G401 (cell line): ENCODE measurements around the gene DIPK2A. TPM values are rescaled to one million over a fixed set of nuclear protein-coding genes. Genes with fewer than 3 reads are reported as not detected.
A peak's percentile ranks its signal among the peaks of the same experiment; 100 is the strongest.

Source experiments
- DNase-seq: peaks from one replicate; pipeline ENCODE4 v3.0.0-alpha.2; 2015; ENCODE audit warnings: low spot score
- in situ Hi-C: cut with HindIII; loops from 2 replicates; pipeline ENCODE4 v1.10.0; 2016; ENCODE audit warnings: low sequenced_read_pairs, mixed read lengths
- total RNA-seq: library from RNA; depleted of rRNA; stranded (reverse); fragments of >200 nt; shearing (Covaris generic); gene quantifications from 2 replicates; pipeline ENCODE4 v1.2.3, GENCODE V29; 2014

DIPK2A gene
- total RNA-seq, 1 experiment from 2014 or later: 0.10 TPM

GRCh38 chr3:143973259-143974021 is 1.8 kb downstream of the DIPK2A start:
- peak; percentile 89 for DNase-seq
- in situ Hi-C loops: no loop called here

- DNase-seq: peak; percentile 39
- in situ Hi-C loops: no loop called here
These were observed 2.9 kb downstream of the DIPK2A start for GRCh38 chr3:143974271-143975238.

GRCh38 chr3:143975554-143976152 is 4.0 kb downstream of the DIPK2A start:
- DNase-seq: peak; percentile 79
- in situ Hi-C loops: no loop called here

GRCh38 chr3:143977341-143978262 is 6.0 kb downstream of the DIPK2A start:
- peak; percentile 54 for DNase-seq
- in situ Hi-C loops: no loop called here

DNA sequence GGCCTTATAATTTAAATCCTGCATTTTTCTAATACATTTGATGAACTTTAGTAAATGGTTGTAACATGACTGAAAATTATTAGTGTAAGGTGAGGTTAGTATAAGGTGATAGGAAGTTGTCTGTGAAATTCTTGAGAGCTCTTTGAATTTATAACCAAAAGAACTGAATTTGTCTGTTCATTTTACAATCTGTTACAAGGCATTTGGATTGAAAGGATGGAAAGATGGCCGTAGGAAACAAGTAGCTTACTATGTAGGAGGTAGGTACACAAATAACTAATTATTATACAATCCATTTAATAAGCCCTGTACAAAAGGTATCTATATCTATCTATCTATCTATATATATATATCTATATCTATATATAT is 6.6 kb downstream of the DIPK2A start:
- in situ Hi-C loops: no loop called here
- DNase-seq: peak; percentile 50

DNA sequence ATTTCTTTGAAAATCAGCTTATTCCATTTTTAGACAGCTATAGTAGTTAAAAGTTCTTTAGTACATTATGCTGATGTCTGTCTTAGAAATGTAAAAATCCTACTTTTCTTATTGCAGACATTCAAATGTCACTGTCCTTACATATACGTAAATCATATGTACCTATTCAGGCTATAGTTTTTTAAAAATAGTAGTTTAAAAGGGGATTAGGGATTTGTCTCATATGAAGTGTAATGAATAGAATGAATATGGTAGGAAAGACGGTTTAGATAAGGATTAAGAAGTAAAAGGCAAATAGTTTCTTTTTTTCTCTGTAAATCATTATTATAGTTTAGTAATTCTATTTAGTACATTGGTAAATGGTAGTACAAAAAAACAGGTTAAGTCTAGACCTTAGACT is 7.4 kb downstream of the DIPK2A start:
- in situ Hi-C loops: no loop called here
- no peak for DNase-seq

- DNase-seq: no peak
- in situ Hi-C loops: no loop called here
These were observed 8.2 kb downstream of the DIPK2A start for GRCh38 chr3:143979813-143980212.

GRCh38 chr3:143988306-143988705 is 16.7 kb downstream of the DIPK2A start:
- DNase-seq: no peak
- in situ Hi-C loops: no loop called here

DNA sequence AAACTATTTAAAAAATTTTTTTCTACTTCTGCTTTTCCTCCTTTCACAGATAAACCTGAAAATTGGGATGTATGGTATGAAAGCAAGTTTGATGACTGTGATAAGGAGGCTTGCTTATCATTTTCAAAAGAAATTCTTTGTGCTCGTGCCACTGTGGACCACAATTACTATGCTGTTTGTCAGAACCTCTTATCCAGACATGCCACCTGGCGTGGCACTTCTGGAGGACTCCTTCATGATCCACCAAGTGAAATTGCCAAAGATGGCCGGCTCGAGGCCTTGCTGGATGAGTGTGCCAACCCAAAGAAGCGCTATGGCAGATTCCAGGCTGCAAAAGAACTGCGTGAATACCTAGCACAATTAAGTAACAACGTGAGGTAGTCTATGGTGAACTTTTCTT is 17.8 kb downstream of the DIPK2A start:
- peak; percentile 27 for DNase-seq
- in situ Hi-C loops: no loop called here

GRCh38 chr3:143991713-143992112 is 20.1 kb downstream of the DIPK2A start:
- no peak for DNase-seq
- in situ Hi-C loops: no loop called here

GRCh38 chr3:143998266-143998665 is 26.6 kb downstream of the DIPK2A start:
- no peak for DNase-seq

GRCh38 chr3:144003051-144003450 is 31.4 kb downstream of the DIPK2A start:
- in situ Hi-C loops: no loop called here
- DNase-seq: no peak

More at GRCh38 chr3:143998266-143998665, 26.6 kb downstream of the DIPK2A start:
- in situ Hi-C loops: no loop called here

- in situ Hi-C loops: no loop called here
- DNase-seq: no peak
These were observed 38.7 kb downstream of the DIPK2A start for GRCh38 chr3:144010371-144010770.

- in situ Hi-C loops: no loop called here
- DNase-seq: no peak
These were observed 39.7 kb downstream of the DIPK2A start for GRCh38 chr3:144011251-144011799.

DNA sequence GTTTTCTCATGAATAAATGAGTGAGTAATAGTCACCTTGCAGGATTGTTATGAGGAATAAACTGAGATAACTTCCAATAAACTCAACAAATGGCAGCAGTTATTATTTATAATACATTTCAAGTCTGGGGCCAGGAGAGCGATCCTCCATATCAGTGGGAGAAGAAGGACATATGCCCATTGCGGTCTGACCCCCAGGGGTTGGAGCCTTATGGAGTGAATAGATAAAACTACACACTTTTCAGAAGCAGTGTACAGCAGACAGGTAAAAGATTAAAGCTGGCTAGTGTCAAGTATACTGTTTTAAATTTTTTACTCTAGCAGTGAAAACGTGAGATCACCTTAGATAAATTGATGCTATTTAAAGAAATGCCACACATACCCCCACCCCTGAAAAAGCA is 43.5 kb downstream of the DIPK2A start:
- in situ Hi-C loops: no loop called here
- DNase-seq: no peak

- in situ Hi-C loops: no loop called here
- no peak for DNase-seq
These were observed 47.2 kb downstream of the DIPK2A start for GRCh38 chr3:144018776-144019175.
